Endothelial cell of umbilical vein (primary cell): ENCODE measurements around the gene FSIP1. TPM values are rescaled to one million over a fixed set of nuclear protein-coding genes. Genes with fewer than 3 reads are reported as not detected.

Experiments
- BruUV-seq: library from RNA; stranded (reverse); fragments of 400-500 nt; replicated peaks from 2 replicates; lab custom pipeline; 2021; lab: Mats Ljungman, UMichigan
- CTCF ChIA-PET: fragments of 300-600, 350-600 bp; sonication (Branson Sonifier 250); formaldehyde crosslinking; loops from one replicate; lab custom pipeline; 2021; ENCODE audit warnings: antibody characterized with exemption, inconsistent platforms; lab: Charles Lee
- POLR2A ChIA-PET: fragments of 300-600, 350-600 bp; sonication (Branson Sonifier 250); formaldehyde crosslinking; loops from one replicate; lab custom pipeline; 2021; ENCODE audit warnings: antibody characterized with exemption, inconsistent platforms; lab: Charles Lee
- DNase-seq: peaks from one replicate; pipeline ENCODE4 v3.0.0-alpha.2; 2011; ENCODE audit warnings: low read depth, low spot score
- FAIRE-seq: peaks from 2 replicates; lab custom pipeline; 2011; peaks lifted over from hg19 to GRCh38; lab: Jason Lieb, UNC
- H2AFZ ChIP-seq: 2 replicates; pipeline ENCODE4 v1.6.0; 2012; ENCODE audit warnings: low read depth, low read length, control low read depth, inconsistent platforms
- H3K27ac ChIP-seq: 2 replicates; pipeline ENCODE4 v1.5.1; 2011; ENCODE audit warnings: low read depth, mild to moderate bottlenecking, control low read depth, low read length, moderate library complexity; ENCODE audit not compliant: insufficient read depth
- H3K27me3 ChIP-seq, 2 experiments: 2 replicates each; pipeline versions ENCODE4 v1.6.0 to v1.6.1; 2011; ENCODE audit warnings: low read length in 2 of 2, mixed read lengths in 1 of 2; ENCODE audit not compliant: control insufficient read depth in 2 of 2, insufficient read depth in 2 of 2
- H3K36me3 ChIP-seq, 2 experiments: 2 replicates in 1 of 2; 3 replicates in 1 of 2; pipeline ENCODE4 v1.5.1; 2011; ENCODE audit warnings: low read length in 2 of 2, mild to moderate bottlenecking in 1 of 2, moderate library complexity in 1 of 2; ENCODE audit not compliant: control insufficient read depth in 2 of 2, insufficient read depth in 2 of 2; ENCODE audit errors: extremely low read depth in 1 of 2
- H3K4me1 ChIP-seq: 3 replicates; pipeline ENCODE4 v1.5.1; 2011; ENCODE audit warnings: mild to moderate bottlenecking, low read length; ENCODE audit not compliant: control insufficient read depth, insufficient read depth; ENCODE audit errors: extremely low read depth
- H3K4me2 ChIP-seq: 2 replicates; pipeline ENCODE4 v1.6.1; 2011; ENCODE audit warnings: low read length, control low read depth, mixed read lengths; ENCODE audit not compliant: insufficient read depth
- H3K4me3 ChIP-seq, 3 experiments: fragments of 200-600 bp in 1 of 3; sonication (generic), shearing (Covaris generic) in 1 of 3; replicated peaks in 1 of 3; 2 replicates each; pipeline ENCODE4 v1.5.1; 2011 to 2016; ENCODE audit warnings: control low read depth in 3 of 3, low read length in 3 of 3, mild to moderate bottlenecking in 2 of 3, inconsistent platforms in 1 of 3, low read depth in 1 of 3, moderate library complexity in 1 of 3; ENCODE audit not compliant: insufficient read depth in 1 of 3
- H3K79me2 ChIP-seq: 2 replicates; pipeline ENCODE4 v1.6.0; 2012; ENCODE audit warnings: low read length, inconsistent platforms; ENCODE audit not compliant: control insufficient read depth, insufficient read depth
- H3K9ac ChIP-seq: replicated peaks from 2 replicates; pipeline ENCODE3; 2011; ENCODE audit warnings: low read length, control low read depth; ENCODE audit not compliant: insufficient read depth; ENCODE audit errors: extremely low read depth
- H3K9me1 ChIP-seq: replicated peaks from 3 replicates; pipeline ENCODE4 v1.6.0; 2011; ENCODE audit warnings: mild to moderate bottlenecking, low read length; ENCODE audit not compliant: control insufficient read depth, insufficient read depth; ENCODE audit errors: extremely low read depth
- H3K9me3 ChIP-seq: replicated peaks from 2 replicates; pipeline ENCODE4 v1.5.1; 2012; ENCODE audit warnings: low read length, inconsistent platforms; ENCODE audit not compliant: control insufficient read depth, insufficient read depth
- H4K20me1 ChIP-seq: replicated peaks from 2 replicates; pipeline ENCODE3; 2011; ENCODE audit warnings: mild to moderate bottlenecking, low read length; ENCODE audit not compliant: control insufficient read depth, insufficient read depth; ENCODE audit errors: extremely low read depth
- CTCF ChIP-seq, 2 donors: IDR thresholded peaks; 1 replicate in 1 of 2; 2 replicates in 1 of 2; pipeline ENCODE4 v1.5.1; 2011; ENCODE audit warnings: low read length in 2 of 2, mild to moderate bottlenecking in 2 of 2, moderate library complexity in 2 of 2, control low read depth in 1 of 2, inconsistent platforms in 1 of 2, low read depth in 1 of 2; ENCODE audit not compliant: insufficient read depth in 1 of 2; ENCODE audit errors: extremely low read depth in 1 of 2
- EZH2 ChIP-seq: IDR thresholded peaks from 2 replicates; pipeline ENCODE4 v1.6.1; 2012; ENCODE audit warnings: borderline replicate concordance, low read depth, mild to moderate bottlenecking, moderate library complexity, low read length, inconsistent platforms; ENCODE audit not compliant: severe bottlenecking
- FOS ChIP-seq: IDR thresholded peaks from 2 replicates; pipeline ENCODE4 v1.6.1; 2011; ENCODE audit warnings: mild to moderate bottlenecking, low read length, moderate library complexity, borderline replicate concordance; ENCODE audit not compliant: insufficient read depth
- GATA2 ChIP-seq: IDR thresholded peaks from 2 replicates; pipeline ENCODE4 v1.7.0; 2011; ENCODE audit warnings: low read depth, mild to moderate bottlenecking, moderate library complexity, mixed read lengths, low read length; ENCODE audit not compliant: insufficient read length, insufficient read depth
- MAX ChIP-seq: IDR thresholded peaks from 2 replicates; pipeline ENCODE4 v1.6.1; 2011; ENCODE audit not compliant: insufficient read depth, insufficient read length
- MYC ChIP-seq: IDR thresholded peaks from one replicate; pipeline ENCODE4 v1.6.1; 2011; ENCODE audit warnings: mild to moderate bottlenecking, low read depth, low read length
- POLR2A ChIP-seq: IDR thresholded peaks from 2 replicates; pipeline ENCODE4 v1.6.1; 2012; ENCODE audit warnings: low read depth, mild to moderate bottlenecking, control low read depth, low read length
- dilution Hi-C: fragments of 300-500 bp; cut with MboI; formaldehyde crosslinking; loops from one replicate; pipeline ENCODE4 v1.15.0; 2019; ENCODE audit warnings: low sequenced_read_pairs; ENCODE audit not compliant: extremely low pct_ligation_motif_present
- intact Hi-C: fragments of 100-400 bp; cut with micrococcal nuclease; formaldehyde crosslinking; loops from one replicate; pipeline ENCODE4 v1.10.0; 2022
- polyA plus RNA-seq, 4 experiments: library from polyadenylated mRNA; depleted of rRNA in 3 of 4; stranded (reverse) in 3 of 4; unstranded in 1 of 4; fragments of >200 nt; gene quantifications; 2 replicates each; pipeline versions ENCODE4 v1.2.1 to v1.2.3, GENCODE V29; 2011 to 2012; ENCODE audit warnings: missing spikeins in 1 of 4
- total RNA-seq: library from RNA; stranded (reverse); gene quantifications from 2 replicates; pipeline ENCODE4 v1.2.3, GENCODE V29; 2021

Gene FSIP1
- total and polyA plus RNA-seq, 2 donors (not counting 3 experiments of a cell fraction or from before 2014, with no cell fraction given) = 0.23 to 1.1 TPM

- FAIRE-seq = no peak
- no peak overlapping the region for H3K27ac ChIP-seq
- CTCF ChIA-PET = interaction anchor here (0.7 to 3.2 kb wide), 14 partner anchors 11 to 242 kb away, joined by 3 to 49 read pairs (median 4); no protein-coding TSS in a partner anchor
Observed at GRCh38 chr15:39787479-39787878, 4.8 kb upstream of the FSIP1 start.

GRCh38 chr15:39786447-39787056 lies 3.9 kb upstream of the FSIP1 start:
- Histone ChIP-seq H3K4me1 (peaks cover 26% of the 10 kb centered on the region), H3K9me1 (no peaks in the 10 kb centered on the region), H2AFZ (no peak overlapping the region), H3K9me3 (no peaks in the 10 kb centered on the region), H3K4me3 (no peak overlapping the region), H3K27ac (no peak overlapping the region), H3K79me2 (peaks cover 5% of the 10 kb centered on the region), H3K36me3 (no peaks in the 10 kb centered on the region), H4K20me1 (no peaks in the 10 kb centered on the region), H3K9ac (no peak overlapping the region), H3K4me2 (no peak overlapping the region), H3K27me3 (no peaks in the 10 kb centered on the region)
- DNase-seq (peak; percentile 71), FAIRE-seq (peak; percentile 24)
- dilution Hi-C loops = no loop called here
- TF ChIP-seq MYC = no peak
- TF ChIP-seq MAX = no peak
- no peak for TF ChIP-seq EZH2
- no peak for TF ChIP-seq FOS
- peak; percentile 33 to 41 for TF ChIP-seq CTCF (IDR thresholded peaks at IDR 0.05; ENCODE audit: extremely low read depth in 1 of 2, insufficient read depth in 1 of 2, low read depth in 1 of 2, low read length in 2 of 2)
- no peak for TF ChIP-seq GATA2
- no peak for TF ChIP-seq POLR2A
- intact Hi-C loops = loop anchor here (1.0 to 2.0 kb wide), 3 partner anchors 89 to 252 kb away; partner anchors contain the start of gene SRP14
- POLR2A ChIA-PET = no interaction called here
- CTCF ChIA-PET = interaction anchor here (0.9 to 2.4 kb wide), 11 partner anchors 20 to 259 kb away, joined by 3 to 10 read pairs (median 5); partner anchors contain the start of gene EIF2AK4
- BruUV-seq = no TSS peak

More at GRCh38 chr15:39787479-39787878, 4.8 kb upstream of the FSIP1 start:
- Histone ChIP-seq H3K36me3 (no peaks in the 10 kb centered on the region), H3K4me1 (peaks cover 23% of the 10 kb centered on the region), H3K4me2 (no peak overlapping the region), H3K9ac (no peak overlapping the region), H3K9me3 (no peaks in the 10 kb centered on the region), H3K79me2 (peaks cover 5% of the 10 kb centered on the region), H3K9me1 (no peaks in the 10 kb centered on the region), H4K20me1 (no peaks in the 10 kb centered on the region), H3K4me3 (no peak overlapping the region), H2AFZ (no peak overlapping the region), H3K27me3 (no peaks in the 10 kb centered on the region)
- peak; percentile 23 for DNase-seq
- intact Hi-C loops = loop anchor here (2.0 kb wide), 1 partner anchor 251 kb away; the partner anchor contains the start of gene SRP14
- dilution Hi-C loops = no loop called here
- no peak for TF ChIP-seq POLR2A
- POLR2A ChIA-PET = no interaction called here
- BruUV-seq = no TSS peak
